Kidney capillary endothelial cell (primary cell): ENCODE data around the gene CARS1.
"Not testable (repeated sequence)": the region's sequence is repeated elsewhere in the genome, so short reads cannot be mapped to it uniquely, and the experiment has no call there.

Source experiments
- DNase-seq: peaks from one replicate; pipeline ENCODE4 v3.0.0-alpha.2; 2018; ENCODE audit warnings: low spot score

Gene CARS1

DNA sequence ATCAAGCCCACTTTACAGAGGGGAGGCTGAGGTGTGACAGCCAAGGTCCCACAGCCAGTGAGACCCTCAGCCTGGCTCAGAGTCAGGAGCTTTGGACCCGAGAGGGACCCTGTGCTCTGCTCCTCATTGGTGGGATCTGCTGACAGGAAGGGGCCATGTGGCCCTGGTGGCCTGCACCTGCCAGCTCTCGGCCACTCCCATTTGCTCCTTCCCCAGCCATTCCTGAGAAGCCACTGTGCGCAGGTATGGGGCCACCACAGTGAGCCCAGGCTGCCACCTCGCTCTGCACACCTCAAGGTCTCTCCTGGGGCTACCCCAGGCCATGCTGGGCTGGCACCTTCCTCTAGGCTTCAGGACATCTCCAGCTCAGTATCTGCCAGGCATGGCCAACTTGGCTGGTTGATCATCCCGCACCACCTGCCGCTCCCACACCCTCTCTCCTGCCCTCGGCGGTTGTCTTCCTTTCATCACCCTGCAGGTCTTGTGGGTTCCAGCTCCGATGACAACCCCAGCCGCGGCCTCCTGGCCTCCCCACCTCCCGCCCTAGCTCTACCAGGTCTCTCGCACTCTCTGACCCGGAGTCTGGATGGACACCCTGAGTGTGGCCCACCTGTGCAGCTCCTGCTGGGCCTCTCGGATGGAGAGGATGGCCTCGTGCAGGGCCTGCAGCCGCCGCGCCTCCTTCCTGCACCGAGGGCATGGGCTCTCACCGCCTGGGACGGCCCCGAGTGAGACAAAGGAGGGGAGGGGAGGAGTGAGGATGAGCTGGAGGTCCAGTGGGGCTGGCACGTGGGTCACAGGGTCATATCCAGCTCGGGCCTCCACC lies 32.2 kb upstream of the CARS1 start:
- DNase-seq: no peak

DNA sequence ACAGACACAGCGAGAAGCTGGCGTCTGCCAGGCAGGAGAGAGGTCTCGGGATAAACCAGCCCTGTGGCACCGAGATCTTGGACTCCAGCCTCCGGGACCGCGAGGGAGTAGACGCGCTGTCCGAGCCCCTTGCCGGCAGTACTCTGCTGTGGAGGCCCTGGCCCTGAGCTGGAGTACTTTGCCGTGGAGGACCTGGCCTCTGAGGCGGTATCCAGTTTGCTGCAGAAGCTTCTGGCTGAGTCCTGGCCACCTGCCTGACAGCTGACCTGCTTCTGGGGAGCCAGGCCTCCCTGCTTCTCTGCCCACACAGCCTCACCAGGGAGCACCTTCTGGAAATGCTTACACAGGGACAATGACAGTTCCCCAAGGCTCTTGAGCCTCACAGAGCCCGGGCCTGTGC lies 31.6 kb upstream of the CARS1 start:
- DNase-seq: no peak

DNA sequence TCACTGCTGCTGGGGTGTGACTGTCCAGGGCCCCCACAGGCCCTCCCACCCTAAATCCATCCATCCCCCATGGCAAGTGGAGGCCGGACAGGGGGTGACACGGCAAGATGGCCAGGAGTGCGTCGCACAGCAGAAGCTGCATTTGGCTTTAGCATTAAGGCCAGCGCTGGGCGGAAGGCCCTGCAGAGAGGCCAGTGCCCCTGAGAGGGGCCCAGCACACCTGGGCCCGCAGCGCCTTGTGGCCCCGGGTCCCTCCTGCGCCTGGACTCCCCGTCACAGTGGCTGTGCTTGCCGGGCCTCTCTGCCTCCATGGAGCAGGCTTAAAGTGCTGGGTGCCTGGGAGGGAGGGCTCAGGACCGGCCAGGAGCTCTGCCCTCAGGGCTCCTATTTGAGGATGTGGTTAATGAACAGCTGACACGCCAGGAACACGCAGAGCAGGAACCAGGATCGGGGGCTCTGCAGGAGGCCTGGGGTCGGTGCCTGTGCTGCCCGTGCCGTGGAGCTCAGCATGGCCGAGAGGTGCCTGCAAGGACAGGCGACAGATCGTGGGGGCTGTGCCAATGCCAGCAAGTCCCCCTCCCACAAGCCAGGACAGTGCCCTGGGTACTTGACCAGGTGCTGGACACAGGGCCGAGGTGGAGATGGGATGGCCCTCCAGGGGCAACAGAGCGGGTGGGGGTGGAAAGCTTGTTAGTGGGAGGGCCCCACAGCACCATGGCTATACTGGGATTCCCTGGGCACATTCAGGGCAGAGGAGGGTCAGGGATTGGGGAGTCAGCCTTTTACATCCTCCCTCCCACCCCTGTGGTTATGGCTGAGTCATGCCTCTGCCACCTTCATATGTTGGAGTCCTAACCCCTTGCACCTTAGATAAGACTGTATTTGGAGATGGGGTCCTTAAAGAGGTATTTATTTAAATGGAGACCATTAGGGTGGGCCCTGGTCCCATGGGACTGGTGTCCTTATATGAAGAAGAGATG lies 30.9 kb upstream of the CARS1 start:
- no peak for DNase-seq

DNA sequence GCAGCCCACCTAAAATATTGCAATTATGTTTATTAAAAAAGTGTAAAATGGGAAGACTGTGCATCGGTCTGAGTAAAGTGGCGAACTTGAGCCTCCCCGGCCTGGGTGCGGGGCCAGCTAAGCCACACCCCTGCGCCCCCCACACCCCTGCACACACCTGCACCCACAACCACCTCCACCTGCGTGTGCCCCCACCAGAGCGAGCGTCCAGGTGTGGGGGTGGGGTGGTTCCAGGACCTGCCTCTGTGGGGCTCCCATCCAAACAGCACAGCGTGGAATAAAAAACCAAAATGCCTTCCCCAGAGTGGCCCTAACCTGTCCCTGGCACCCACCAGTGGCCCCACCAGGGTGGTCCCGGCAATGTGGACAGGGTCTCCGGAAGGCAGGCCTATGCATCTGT lies 30.1 kb upstream of the CARS1 start:
- no peak for DNase-seq

DNA sequence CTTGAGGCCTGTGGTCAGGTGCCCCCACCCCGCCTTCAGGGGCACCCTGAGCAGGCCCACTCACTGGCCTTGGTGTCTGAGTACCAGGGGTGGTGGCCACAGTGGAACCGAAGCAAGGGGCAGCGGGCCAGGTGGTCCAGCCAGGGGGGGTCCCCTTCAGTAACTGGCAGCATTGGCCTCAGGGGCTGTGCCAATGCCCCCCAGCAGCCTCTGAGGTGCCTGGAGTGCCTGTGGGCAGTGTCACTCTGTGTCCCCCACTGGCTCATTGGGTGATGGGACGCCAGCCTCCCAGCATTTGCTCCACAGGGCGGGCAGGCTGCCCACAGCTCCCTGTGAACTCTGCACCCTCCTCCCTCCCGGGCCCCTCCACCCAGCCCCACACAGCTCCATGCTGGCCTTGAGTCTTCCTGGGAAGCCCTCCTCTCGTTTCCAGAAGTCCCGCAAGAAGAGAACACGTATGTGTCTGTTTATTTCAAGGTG lies 29.5 kb upstream of the CARS1 start:
- no peak for DNase-seq

DNA sequence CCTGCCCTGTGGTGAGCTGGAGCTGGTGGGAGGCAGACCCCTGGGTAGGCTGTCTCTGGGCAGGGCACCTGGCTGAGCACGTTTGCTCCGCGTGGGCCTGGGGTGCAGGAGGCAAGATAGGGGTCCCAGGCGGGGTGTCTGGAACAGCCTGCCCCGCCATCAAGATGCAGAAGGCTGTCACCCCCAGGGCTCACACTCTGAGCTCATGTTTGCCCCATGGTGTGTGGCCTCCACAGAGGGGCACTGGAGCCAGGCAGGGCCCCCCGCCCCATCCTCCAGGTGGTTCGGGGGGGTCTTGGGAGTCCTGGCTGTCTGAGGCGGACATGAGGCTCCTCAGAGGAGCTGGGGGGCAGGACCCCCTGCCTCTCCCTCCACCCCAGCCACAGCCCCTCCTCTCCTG lies 28.9 kb upstream of the CARS1 start:
- DNase-seq: no peak

DNA sequence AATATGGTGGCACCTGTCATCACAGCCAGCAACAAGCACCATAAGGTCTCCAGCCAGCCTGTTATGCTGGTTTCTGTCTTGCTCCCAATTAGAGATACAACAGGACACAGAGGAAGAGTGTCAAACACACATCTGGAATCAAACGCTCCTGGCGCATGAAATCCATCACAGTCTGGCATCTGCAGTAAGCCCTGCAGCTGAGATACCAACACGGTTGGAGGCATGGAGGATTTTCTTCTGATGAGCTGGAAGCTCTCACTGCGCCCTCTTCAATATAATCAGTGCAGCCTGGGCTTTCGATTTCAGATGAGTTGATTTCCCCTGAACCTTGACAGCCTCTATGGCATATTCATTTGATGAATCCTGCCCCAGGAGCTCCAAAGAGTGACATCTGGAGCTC lies 27.8 kb upstream of the CARS1 start:
- no peak for DNase-seq

DNA sequence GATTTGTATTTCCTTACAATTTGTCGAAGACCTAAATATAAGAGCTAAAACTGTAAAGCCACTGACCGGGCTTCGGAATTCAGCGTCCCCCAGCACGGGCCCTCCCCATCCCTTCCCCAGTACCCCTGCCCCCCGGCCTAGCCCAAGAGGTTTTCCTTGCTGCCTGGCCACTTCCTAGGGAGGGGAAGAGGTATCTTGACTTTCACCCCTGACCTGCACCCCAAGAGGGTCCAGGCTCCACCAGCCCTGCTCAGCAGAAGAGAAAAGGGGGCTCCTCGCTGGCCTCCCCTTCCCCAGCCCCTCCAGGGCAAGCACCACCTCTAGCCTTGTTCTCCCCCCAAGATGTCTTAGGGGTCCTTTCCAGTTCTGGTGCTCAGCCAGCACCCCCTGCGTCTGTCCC lies 26.1 kb upstream of the CARS1 start:
- no peak for DNase-seq

DNA sequence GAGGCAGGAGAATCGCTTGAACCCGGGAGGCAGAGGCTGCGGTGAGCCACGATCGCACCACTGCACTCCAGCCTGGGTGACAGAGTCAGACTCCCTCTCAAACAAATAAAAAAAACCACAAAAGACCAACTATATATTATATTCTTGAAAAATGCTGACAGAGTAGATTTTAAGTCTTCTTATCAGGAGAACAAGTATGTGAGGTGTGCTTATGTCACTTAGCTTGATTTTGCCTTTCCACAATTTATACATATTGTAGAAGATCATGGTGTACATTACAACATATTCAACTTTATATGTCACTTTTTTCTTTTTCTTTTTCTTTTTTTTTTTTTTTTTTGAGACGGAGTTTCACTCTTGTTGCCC lies 24.1 kb upstream of the CARS1 start:
- DNase-seq: no peak

DNA sequence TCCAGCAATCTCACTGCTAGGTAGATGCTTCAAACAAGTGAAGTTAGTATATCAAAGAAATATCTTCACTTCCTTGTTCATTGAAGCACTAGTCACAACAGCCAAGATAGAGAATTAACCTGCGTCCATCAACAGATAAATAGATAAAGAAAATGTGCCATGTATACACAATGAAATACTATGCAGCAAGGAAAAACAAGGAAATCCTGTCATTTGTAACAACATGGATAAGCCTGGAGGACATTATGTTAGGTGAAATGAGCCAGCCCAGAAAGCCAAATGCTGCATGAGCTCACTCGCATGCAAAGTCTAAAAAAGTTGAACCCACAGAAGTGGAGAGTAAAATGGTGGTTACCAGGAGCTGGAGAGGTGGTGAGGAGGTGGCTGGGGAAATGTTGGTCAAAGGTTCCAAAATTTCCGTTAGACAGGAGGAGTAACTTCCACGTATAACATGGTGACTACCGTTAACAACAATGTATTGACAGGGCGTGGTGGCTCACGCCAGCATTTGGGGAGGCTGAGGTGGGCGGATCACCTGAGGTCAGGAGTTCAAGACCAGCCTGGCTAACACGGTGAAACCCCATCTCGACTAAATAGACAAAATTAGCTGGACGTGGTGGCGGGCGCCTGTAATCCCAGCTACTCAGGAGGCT lies 23.6 kb upstream of the CARS1 start:
- no peak for DNase-seq

DNA sequence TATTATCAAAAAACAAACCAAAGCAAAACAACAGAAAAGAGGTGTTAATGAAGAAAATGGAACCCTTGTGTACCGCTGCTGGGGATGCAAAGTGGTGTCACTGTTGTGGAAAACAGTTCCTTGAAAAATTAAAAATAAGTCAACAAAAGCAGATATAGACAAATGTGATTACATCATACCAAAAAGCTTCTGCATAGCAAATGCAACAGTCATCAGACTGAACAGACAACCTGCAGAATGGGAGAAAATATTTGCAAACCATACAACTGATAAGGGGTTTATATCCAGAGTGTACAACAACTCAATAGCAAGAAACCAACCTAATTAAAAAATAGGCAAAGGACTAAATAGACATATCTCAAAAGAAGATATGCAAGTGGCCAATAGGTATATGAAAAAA lies 22.9 kb upstream of the CARS1 start:
- no peak for DNase-seq

DNA sequence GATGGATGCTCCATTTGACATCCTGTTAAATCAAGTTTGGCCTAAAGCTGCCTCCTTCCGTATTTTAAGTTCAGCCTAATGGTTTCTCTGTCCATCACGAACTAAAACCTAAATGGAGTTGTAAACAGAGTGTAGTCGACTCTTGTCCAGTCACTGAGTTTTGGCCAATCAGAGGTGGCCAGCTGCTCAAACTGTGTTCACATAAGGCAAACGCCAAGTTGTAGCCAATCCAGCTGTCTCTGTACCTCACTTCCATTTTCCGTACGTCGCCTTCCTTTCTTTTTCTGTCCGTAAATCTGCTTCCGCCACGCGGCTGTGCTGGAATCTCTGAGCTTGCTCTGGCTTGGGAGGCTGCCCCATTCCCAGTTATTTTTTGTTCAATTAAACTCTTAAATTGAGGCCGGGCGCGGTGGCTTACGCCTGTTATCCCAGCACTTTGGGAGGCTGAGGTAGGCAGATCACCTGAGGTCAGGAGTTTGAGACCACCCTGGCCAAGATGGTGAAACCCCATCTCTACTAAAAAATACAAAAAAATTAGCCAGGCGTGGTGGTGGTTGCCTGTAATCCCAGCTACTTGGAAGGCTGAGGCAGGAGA lies 20.7 kb upstream of the CARS1 start:
- no peak for DNase-seq

DNA sequence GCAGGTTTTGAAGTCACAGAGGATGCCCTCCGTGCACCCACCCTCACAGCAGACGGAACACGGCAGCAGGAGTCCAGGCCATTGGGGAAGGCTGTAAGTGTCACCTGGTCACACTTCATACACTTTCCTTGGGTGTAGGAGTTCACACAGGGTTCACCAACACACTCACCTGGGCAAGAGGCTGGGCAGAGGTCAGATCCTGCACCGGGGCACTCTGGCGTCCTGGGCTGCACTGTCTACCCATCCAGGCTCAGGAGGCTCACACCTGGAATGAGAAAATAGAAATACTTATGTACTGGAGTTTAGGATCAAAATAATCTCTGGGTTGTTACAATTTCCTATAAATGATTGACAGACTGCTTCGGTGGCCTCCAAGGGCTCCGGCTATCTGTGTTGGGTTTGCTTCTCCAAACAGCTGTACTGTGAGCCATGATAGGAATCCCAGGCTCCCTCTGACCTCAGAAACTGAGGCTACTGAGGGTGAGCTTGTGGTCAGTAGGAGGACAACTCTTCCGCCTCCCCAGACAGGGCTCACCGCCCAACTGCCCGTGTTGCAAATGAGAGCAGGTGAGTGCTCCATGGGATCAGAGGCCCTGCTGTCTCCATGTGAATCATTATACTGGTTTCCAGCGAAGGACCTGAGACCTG lies 20.1 kb upstream of the CARS1 start:
- no peak for DNase-seq

DNA sequence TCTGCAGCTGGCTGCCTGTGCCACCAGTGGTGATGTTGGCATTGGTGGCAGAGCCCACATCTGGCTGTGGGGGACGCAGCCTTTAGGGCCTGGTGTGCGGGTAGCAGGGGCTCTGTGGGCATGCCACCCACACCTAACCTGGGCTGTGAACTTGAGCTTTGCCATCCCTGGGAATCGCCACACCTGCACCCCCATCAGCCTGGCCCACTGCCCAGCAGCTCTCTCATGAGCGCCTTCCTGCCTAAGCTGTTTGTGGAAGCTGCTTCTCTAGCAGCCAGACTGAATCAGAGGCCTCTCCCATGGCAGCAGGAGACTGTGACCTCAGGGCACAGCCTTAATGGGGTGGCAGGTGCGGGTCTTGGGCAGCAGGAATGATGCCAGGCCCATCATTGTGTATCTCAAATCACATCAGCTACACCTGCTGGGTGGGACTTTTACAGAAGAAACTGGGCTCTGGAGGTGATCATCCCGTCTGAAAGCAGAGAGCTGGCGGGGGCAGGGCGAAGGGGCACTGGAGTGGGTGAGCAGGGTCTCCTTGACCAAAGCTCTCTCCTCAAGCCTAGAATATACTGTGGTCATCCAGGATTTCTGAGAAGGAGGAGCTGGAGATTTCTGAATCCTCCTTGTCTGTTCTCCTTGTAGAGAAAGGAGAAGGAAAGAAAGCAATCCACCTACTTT lies 17.8 kb upstream of the CARS1 start:
- DNase-seq: no peak

DNA sequence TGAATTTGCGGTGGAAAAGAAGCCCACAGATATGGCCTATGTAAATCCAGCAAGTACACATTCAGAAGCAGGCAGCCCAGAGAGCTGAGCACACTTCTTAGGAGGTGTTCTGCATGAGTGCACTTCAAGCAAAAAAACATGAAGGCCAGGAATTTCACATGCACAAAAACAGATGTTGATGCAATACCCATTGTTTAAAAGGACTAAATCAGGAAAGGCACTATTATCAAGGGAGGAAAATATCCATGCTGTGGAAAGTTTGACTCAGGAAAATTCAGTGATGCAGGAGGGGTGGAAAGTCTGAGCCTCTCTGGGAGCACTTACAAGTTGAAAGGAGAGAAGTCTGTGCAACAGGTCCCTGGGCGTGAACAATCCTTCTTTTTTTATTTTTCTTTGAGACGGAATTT lies 15.8 kb upstream of the CARS1 start:
- DNase-seq: no peak

DNA sequence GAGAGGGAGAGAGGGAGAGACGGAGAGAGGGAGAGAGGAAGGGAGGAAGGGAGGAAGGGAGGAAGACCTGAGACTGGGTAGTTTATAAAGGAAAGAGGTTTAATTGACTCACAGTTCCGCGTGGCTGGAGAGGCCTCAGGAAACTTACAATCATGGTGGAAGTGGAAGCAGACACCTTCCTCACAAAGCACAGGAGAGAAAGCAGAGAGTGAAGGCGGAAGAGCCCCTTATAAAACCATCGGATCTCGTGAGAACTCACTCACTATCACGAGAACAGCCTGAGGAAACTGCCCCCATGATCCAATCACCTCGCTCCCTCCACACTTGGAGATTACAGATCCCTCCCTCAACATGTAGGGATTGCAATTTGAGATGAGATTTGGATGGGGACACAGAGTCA lies 12.2 kb upstream of the CARS1 start:
- DNase-seq: no peak

DNA sequence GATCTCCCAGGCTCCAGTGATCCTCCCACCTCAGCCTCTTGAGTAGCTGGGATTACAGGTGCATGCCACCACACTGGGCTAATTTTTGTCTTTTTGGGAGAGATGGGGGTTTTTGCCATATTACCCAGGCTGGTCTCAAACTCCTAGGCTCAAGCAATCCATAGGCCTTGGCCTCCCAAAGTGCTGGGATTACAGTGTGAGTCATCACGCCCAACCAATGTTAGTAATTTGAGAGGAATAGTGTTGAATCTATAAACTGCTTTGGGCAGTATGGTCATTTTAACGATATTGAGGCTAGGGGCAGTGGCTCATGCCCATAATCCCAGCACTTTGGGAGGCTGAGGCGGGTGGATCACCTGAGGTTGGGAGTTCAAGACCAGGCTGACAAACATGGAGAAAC lies 9.1 kb upstream of the CARS1 start:
- DNase-seq: not testable (repeated sequence)

DNA sequence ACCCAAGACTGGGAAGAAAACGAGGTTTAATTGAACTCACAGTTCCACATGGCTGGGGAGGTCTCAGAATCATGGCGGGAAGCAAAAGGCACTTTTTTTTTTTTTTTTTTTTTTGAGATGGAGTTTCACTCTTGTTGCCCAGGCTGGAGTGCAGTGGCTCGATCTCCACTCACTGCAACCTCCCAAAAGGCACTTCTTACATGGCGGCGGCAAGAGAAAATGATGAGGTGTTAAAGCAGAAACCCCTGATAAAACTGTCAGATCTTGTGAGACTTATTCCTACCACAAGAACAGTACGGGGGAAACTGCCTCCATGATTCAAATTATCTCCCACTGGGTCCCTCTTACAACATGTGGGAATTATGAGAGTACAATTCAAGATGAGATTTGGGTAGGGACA lies 7.5 kb upstream of the CARS1 start:
- not testable (repeated sequence) for DNase-seq

DNA sequence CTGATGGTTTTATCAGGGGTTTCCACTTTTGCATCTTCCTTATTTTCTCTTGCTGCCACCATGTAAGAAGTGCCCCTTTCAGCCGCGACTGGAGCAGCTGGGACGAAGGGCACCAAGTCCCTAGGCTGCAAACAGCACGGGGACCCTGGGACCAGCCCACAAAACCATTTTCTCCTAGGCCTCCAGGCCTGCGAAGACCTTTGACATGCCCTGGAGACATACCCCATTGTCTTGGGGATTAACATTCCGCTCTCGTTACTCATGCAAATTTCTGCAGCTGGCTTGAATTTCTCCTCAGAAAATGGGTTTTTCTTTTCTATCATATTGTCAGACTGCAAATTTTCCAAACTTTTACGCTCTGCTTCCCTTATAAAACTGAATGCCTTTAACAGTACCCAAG lies 6.7 kb upstream of the CARS1 start:
- DNase-seq: not testable (repeated sequence)

DNA sequence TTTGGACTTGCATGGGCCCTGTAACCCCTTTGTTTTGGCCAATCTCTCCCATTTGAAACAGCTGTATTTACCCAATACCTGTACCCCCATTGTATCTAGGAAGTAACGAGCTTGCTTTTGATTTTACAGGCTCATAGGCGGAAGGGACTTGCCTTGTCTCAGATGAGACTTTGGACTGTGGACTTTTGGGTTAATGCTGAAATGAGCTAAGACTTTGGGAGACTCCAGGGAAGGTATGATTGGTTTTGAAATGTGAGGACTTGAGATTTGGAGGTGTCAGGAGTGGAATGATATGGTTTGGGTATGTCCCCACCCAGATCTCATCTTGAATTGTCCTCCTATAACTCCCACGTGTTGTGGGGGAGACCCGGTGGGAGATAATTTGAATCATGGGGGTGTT lies 6.2 kb upstream of the CARS1 start:
- not testable (repeated sequence) for DNase-seq

DNA sequence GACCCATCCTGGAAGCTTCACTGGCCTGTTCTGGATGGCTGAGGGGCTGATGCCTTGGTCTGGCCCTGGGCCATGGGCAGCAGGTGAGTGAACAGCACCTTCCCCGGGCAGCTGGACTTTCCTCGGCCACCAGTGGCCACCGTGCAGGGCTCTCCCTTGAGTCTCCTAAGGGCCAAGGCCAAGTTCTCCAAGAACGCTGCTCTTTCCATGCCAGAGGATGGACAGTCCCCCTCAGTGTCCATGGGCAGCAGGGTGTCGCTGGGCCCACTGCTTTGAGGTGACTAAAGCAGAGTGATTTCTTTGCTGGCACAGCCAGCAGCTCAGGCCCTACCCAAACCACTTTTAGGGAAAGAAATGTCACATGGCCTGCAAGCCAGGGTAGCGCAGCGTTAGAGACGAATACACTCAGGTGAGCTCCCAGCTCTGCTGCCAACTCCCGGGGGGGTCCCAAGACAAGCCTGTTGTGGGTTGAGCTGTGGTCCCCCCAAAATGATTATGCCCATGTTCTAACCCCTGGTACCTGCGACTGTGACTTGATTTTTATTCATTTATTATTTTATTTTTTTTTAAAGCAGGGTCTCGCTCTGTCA lies 3.3 kb upstream of the CARS1 start:
- DNase-seq: no peak
